ENCODE measurements around the gene KCNJ14. TPM values are rescaled to one million over a fixed set of nuclear protein-coding genes. Genes with fewer than 3 reads are reported as not detected.

The KCNJ14 gene
- total and polyA plus RNA-seq, 2 of the 4 experiments (the other 2 are of a cell fraction), result 0.18 to 0.39 TPM

DNA sequence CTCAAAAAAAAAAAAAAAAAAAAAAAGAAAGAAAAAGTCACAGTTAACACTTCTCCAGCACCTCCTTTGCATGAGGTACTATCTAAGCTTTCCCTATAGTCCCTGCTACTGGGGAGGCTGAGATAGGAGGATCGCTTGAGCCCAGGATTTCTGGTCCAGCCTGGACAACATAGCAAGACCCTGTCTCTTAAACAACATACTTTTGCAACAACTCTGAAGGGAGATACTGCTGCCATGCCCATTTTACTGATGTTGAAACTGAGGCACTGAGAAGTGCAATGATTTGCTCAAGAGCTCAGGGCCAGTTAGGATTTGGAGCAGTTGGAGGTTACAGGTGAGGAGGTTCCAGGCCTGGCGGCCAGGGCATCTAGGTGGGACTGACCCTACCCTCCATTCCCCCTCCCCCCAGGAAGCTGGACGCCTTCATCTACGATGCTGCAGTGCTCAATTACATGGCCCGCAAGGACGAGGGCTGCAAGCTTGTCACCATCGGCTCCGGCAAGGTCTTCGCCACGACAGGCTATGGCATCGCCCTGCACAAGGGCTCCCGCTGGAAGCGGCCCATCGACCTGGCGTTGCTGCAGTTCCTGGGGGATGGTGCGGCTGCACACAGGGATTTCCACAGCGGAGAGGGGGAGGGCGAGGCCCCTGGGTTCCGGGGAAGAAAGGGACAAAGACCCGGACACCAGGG lies 13.9 kb upstream of the KCNJ14 start:
- Histone ChIP-seq H3K27ac (ENCODE audit: insufficient read depth, low read length) (no peak overlapping the region), H2AK5ac (ENCODE audit: low read depth, low read length) (no peak overlapping the region), H4K91ac (ENCODE audit: insufficient read depth, low read depth, low read length) (no peak overlapping the region), H2BK120ac (ENCODE audit: low read depth, low read length) (no peak overlapping the region), H3K4ac (ENCODE audit: low read depth, low read length) (no peak overlapping the region), H3K9me1 (ENCODE audit: insufficient read depth, low read length) (peaks cover 4% of the 10 kb centered on the region), H4K20me1 (ENCODE audit: insufficient read depth, low read length) (no peaks in the 10 kb centered on the region), H4K8ac (ENCODE audit: low read depth in 2 of 2, low read length in 2 of 2) (no peak overlapping the region), H3K36me3 (ENCODE audit: control insufficient read depth, insufficient read depth, low read length) (no peaks in the 10 kb centered on the region), H3K9ac (ENCODE audit: low read depth, low read length) (no peak overlapping the region), H3K9me3 (ENCODE audit: control insufficient read depth, insufficient read depth, low read length) (no peaks in the 10 kb centered on the region), H4K5ac (ENCODE audit: low read depth, low read length) (no peak overlapping the region), H3K14ac (replicated peaks; ENCODE audit: low read depth, low read length) (no peak overlapping the region), H2AK9ac (replicated peaks; ENCODE audit: low read depth, low read length, poor library complexity) (no peak overlapping the region), H3K23ac (ENCODE audit: low read depth, low read length) (no peak overlapping the region), H3K4me2 (ENCODE audit: low read depth, low read length) (no peak overlapping the region), H3K18ac (ENCODE audit: low read depth, low read length) (no peak overlapping the region), H3K56ac (ENCODE audit: extremely low read depth, insufficient read depth, low read length) (no peak overlapping the region), H3K4me1 (ENCODE audit: control insufficient read depth, insufficient read depth, low read length) (peaks cover 6% of the 10 kb centered on the region), H2AFZ (replicated peaks; ENCODE audit: low read length, poor library complexity) (no peak overlapping the region), H2BK15ac (ENCODE audit: low read depth, low read length) (no peak overlapping the region), H3K4me3 (ENCODE audit: insufficient read depth, low read depth, low read length) (no peak overlapping the region), H2BK20ac (ENCODE audit: low read depth, low read length) (no peak overlapping the region), H3K27me3 (ENCODE audit: control insufficient read depth, insufficient read depth, low read length) (peaks cover 19% of the 10 kb centered on the region), H3K79me1 (ENCODE audit: low read depth in 1 of 2, low read length in 2 of 2) (peaks cover 5 to 7% of the 10 kb centered on the region in 2 experiments), H2BK5ac (ENCODE audit: low read depth, low read length, poor library complexity, severe bottlenecking) (no peak overlapping the region)
- dilution Hi-C loops (cut with HindIII; ENCODE audit: low sequenced_read_pairs, unreplicated experiment) (no loop called here), intact Hi-C loops (cut with micrococcal nuclease) (no loop called here), in situ Hi-C loops (cut with MboI; ENCODE audit: low sequenced_read_pairs) (no loop called here)
- BruUV-seq (replicated peaks), result no TSS peak
- WGBS, 2 experiments (ENCODE audit: extremely low coverage in 2 of 2, insufficient read length in 1 of 2), result 96% methylated on average over 12 of the region's 20 CpGs; no CpG with 5 or more reads in 1 of the 2 experiments
- no peak for ATAC-seq (ENCODE audit: low read depth)
- ChIA-PET POLR2A (ENCODE audit: unreplicated experiment) (no interaction called here), CTCF (no interaction called here)
- TF ChIP-seq, protein P1, sequence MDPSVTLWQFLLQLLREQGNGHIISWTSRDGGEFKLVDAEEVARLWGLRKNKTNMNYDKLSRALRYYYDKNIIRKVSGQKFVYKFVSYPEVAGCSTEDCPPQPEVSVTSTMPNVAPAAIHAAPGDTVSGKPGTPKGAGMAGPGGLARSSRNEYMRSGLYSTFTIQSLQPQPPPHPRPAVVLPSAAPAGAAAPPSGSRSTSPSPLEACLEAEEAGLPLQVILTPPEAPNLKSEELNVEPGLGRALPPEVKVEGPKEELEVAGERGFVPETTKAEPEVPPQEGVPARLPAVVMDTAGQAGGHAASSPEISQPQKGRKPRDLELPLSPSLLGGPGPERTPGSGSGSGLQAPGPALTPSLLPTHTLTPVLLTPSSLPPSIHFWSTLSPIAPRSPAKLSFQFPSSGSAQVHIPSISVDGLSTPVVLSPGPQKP (IDR thresholded peaks at IDR 0.05; ENCODE audit: borderline replicate concordance, low read depth, low read length), result no peak
- TF ChIP-seq, protein P2, sequence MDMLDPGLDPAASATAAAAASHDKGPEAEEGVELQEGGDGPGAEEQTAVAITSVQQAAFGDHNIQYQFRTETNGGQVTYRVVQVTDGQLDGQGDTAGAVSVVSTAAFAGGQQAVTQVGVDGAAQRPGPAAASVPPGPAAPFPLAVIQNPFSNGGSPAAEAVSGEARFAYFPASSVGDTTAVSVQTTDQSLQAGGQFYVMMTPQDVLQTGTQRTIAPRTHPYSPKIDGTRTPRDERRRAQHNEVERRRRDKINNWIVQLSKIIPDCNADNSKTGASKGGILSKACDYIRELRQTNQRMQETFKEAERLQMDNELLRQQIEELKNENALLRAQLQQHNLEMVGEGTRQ (IDR thresholded peaks at IDR 0.05; ENCODE audit: low read depth, low read length), result no peak
- no peak for TF ChIP-seq POLR2A (IDR thresholded peaks at IDR 0.05; ENCODE audit: low read depth, low read length)
- TF ChIP-seq RAD21 (IDR thresholded peaks at IDR 0.05; ENCODE audit: low read length), result no peak
- TF ChIP-seq, protein P3, sequence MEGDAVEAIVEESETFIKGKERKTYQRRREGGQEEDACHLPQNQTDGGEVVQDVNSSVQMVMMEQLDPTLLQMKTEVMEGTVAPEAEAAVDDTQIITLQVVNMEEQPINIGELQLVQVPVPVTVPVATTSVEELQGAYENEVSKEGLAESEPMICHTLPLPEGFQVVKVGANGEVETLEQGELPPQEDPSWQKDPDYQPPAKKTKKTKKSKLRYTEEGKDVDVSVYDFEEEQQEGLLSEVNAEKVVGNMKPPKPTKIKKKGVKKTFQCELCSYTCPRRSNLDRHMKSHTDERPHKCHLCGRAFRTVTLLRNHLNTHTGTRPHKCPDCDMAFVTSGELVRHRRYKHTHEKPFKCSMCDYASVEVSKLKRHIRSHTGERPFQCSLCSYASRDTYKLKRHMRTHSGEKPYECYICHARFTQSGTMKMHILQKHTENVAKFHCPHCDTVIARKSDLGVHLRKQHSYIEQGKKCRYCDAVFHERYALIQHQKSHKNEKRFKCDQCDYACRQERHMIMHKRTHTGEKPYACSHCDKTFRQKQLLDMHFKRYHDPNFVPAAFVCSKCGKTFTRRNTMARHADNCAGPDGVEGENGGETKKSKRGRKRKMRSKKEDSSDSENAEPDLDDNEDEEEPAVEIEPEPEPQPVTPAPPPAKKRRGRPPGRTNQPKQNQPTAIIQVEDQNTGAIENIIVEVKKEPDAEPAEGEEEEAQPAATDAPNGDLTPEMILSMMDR (conservative IDR thresholded peaks at IDR 0.05; ENCODE audit: low read depth, low read length), result no peak
- no peak for TF ChIP-seq FOS (IDR thresholded peaks at IDR 0.05; ENCODE audit: low read depth, low read length)
- no peak for TF ChIP-seq MXI1 (IDR thresholded peaks at IDR 0.05; ENCODE audit: borderline replicate concordance, low read depth, low read length)
- TF ChIP-seq MAZ (IDR thresholded peaks at IDR 0.05; ENCODE audit: borderline replicate concordance, low read depth, low read length), result no peak
- no peak for TF ChIP-seq RFX5 (IDR thresholded peaks at IDR 0.05; ENCODE audit: low read depth, low read length)
- no peak for TF ChIP-seq SMC3 (IDR thresholded peaks at IDR 0.05; ENCODE audit: low read depth, low read length)
- DNase-seq, result no peak

Measured in IMR-90 (cell line).